GM12878 (cell line): ENCODE measurements around the gene LYRM2. TPM values are rescaled to one million over a fixed set of nuclear protein-coding genes. Genes with fewer than 3 reads are reported as not detected.

Source experiments
- ATAC-seq: fragments of 200-7000 bp; cut with Tn5 transposase; 3 replicates; pipeline ENCODE4 v1.9.1; 2020; ENCODE audit warnings: mild to moderate bottlenecking, moderate library complexity
- BruUV-seq: library from RNA; stranded (reverse); fragments of 400-500 nt; replicated peaks from 2 replicates; lab custom pipeline; 2021; lab: Mats Ljungman, UMichigan
- CTCF ChIA-PET: fragments of 300-600 bp; sonication (Branson Sonifier 250); formaldehyde crosslinking; extraction: SDS; loops from one replicate; lab custom pipeline; 2021; ENCODE audit warnings: inconsistent platforms; lab: Yijun Ruan, JAX
- POLR2A ChIA-PET: fragments of 350-600 bp; formaldehyde crosslinking; extraction: SDS; loops from one replicate; lab custom pipeline; 2021; ENCODE audit warnings: inconsistent platforms; lab: Charles Lee
- RAD21 ChIA-PET: fragments of 300-600 bp; sonication (Branson Sonifier 250); formaldehyde crosslinking; loops from one replicate; lab custom pipeline; 2023; ENCODE audit warnings: antibody characterized with exemption; ENCODE audit not compliant: unreplicated experiment; lab: Charles Lee
- SMC1A ChIA-PET: fragments of 300-600 bp; sonication (Branson Sonifier 250); formaldehyde crosslinking; loops from one replicate; lab custom pipeline; 2023; ENCODE audit not compliant: unreplicated experiment, uncharacterized antibody; lab: Charles Lee
- DNase-seq: peaks from one replicate; pipeline ENCODE4 v3.0.0-alpha.2; 2011; ENCODE audit warnings: low read depth, low spot score
- FAIRE-seq: peaks from 3 replicates; lab custom pipeline; 2011; peaks lifted over from hg19 to GRCh38; lab: Jason Lieb, UNC
- H2AFZ ChIP-seq: 2 replicates; pipeline ENCODE4 v1.6.0; 2011; ENCODE audit warnings: low read depth, low read length, control low read depth; ENCODE audit not compliant: control insufficient read depth
- H3K27ac ChIP-seq: 2 replicates; pipeline ENCODE4 v1.5.1; 2011; ENCODE audit warnings: control low read depth; ENCODE audit not compliant: control insufficient read depth, insufficient read depth
- H3K27me3 ChIP-seq, 2 experiments: replicated peaks in 1 of 2; 2 replicates each; pipeline versions ENCODE4 v1.6.0 to v1.6.1; 2011; ENCODE audit warnings: low read length in 1 of 2; ENCODE audit not compliant: control insufficient read depth in 2 of 2, insufficient read depth in 2 of 2
- H3K36me3 ChIP-seq, 2 experiments: 2 replicates each; pipeline ENCODE4 v1.5.1; 2011; ENCODE audit warnings: low read length in 1 of 2; ENCODE audit not compliant: control insufficient read depth in 2 of 2, insufficient read depth in 2 of 2
- H3K4me1 ChIP-seq: 2 replicates; pipeline ENCODE4 v1.6.1; 2011; ENCODE audit warnings: mild to moderate bottlenecking, low read length, moderate library complexity, mixed read lengths; ENCODE audit not compliant: control insufficient read depth, insufficient read depth
- H3K4me2 ChIP-seq: 2 replicates; pipeline ENCODE4 v1.6.0; 2011; ENCODE audit warnings: control low read depth; ENCODE audit not compliant: control insufficient read depth, insufficient read depth
- H3K4me3 ChIP-seq: fragments of 200-600 bp; sonication (generic); 2 replicates; pipeline ENCODE4 v1.5.1; 2016
- H3K79me2 ChIP-seq: 2 replicates; pipeline ENCODE4 v1.6.0; 2011; ENCODE audit warnings: low read length; ENCODE audit not compliant: control insufficient read depth, insufficient read depth
- H3K9ac ChIP-seq: 2 replicates; pipeline ENCODE4 v1.8.0; 2011; ENCODE audit warnings: low read length, control low read depth, mixed read lengths; ENCODE audit not compliant: control insufficient read depth, insufficient read depth
- H3K9me3 ChIP-seq: replicated peaks from 3 replicates; pipeline ENCODE4 v1.5.1; 2011; ENCODE audit warnings: mild to moderate bottlenecking, low read length; ENCODE audit not compliant: control insufficient read depth, insufficient read depth
- H4K20me1 ChIP-seq: 2 replicates; pipeline ENCODE4 v1.6.0; 2011; ENCODE audit not compliant: control insufficient read depth, insufficient read depth
- CREB1 ChIP-seq: IDR thresholded peaks from 2 replicates; pipeline ENCODE4 v1.6.1; 2012; ENCODE audit warnings: low read depth, mild to moderate bottlenecking, inconsistent platforms
- CREM ChIP-seq: IDR thresholded peaks from 2 replicates; pipeline ENCODE4 v1.6.1; 2014; ENCODE audit warnings: antibody characterized with exemption, low read depth
- ELK1 ChIP-seq: IDR thresholded peaks from 2 replicates; pipeline ENCODE4 v1.6.1; 2012; ENCODE audit warnings: low read depth, low read length, improper control_type of control experiment
- IKZF1 ChIP-seq: fragments of 450-650 bp; conservative IDR thresholded peaks from 2 replicates; pipeline ENCODE4 v1.6.1; 2017; ENCODE audit warnings: antibody characterized with exemption, mild to moderate bottlenecking
- MLLT1 ChIP-seq: fragments of 450-650 bp; IDR thresholded peaks from 2 replicates; pipeline ENCODE4 v1.6.1; 2016; ENCODE audit warnings: mild to moderate bottlenecking
- NBN ChIP-seq: fragments of 450-650 bp; IDR thresholded peaks from 2 replicates; pipeline ENCODE4 v1.6.1; 2016
- SREBF1 ChIP-seq: IDR thresholded peaks from 2 replicates; pipeline ENCODE4 v1.6.1; 2012; ENCODE audit warnings: mild to moderate bottlenecking, low read length
- TBL1XR1 ChIP-seq: IDR thresholded peaks from 2 replicates; pipeline ENCODE4 v1.6.1; 2012; ENCODE audit warnings: low read depth, low read length, improper control_type of control experiment
- YBX1 ChIP-seq: fragments of 450-650 bp; IDR thresholded peaks from 2 replicates; pipeline ENCODE4 v1.6.1; 2016; ENCODE audit warnings: antibody characterized with exemption
- ZNF592 ChIP-seq: fragments of 450-650 bp; IDR thresholded peaks from 2 replicates; pipeline ENCODE4 v1.6.1; 2017; ENCODE audit warnings: mild to moderate bottlenecking, moderate library complexity
- WGBS: methylation state at CpG from one replicate; pipeline ENCODE4 v1.1.6; 2016; ENCODE audit warnings: low lambda C conversion rate; ENCODE audit not compliant: insufficient replicate concordance, insufficient coverage; ENCODE audit errors: missing lambda C conversion rate; 5-methylcytosine and 5-hydroxymethylcytosine counted together
- in situ Hi-C: fragments of 300-500 bp; cut with MboI; formaldehyde crosslinking; loops from 9 replicates; pipeline ENCODE4 v1.14.3; 2018; ENCODE audit warnings: mixed read lengths
- intact Hi-C: fragments of 100-400 bp; cut with micrococcal nuclease; formaldehyde crosslinking; loops from one replicate; pipeline ENCODE4 v1.14.2; 2022; ENCODE audit not compliant: unreplicated experiment
- polyA plus RNA-seq, 11 experiments: library from polyadenylated mRNA; depleted of rRNA in 4 of 11; unstranded in 6 of 11; stranded (reverse) in 5 of 11; fragments of >200 nt; fragmentation: Nextera tagmentation in 4 of 11; fragmentation: Illumina TruSeq in 1 of 11; extraction: Ambion mirVana in 4 of 11; extraction: Trizol in 1 of 11; gene quantifications; 1 replicate in 1 of 11; 2 replicates in 10 of 11; pipeline versions ENCODE4 v1.2.1 to v1.2.3, GENCODE V29; 2011 to 2016; ENCODE audit warnings: inconsistent platforms in 2 of 11, missing spikeins in 2 of 11, low read depth in 1 of 11
- total RNA-seq, 4 experiments: library from RNA; depleted of rRNA in 3 of 4; stranded (reverse); fragments of >200 nt in 3 of 4; fragmentation: Illumina TruSeq in 1 of 4; extraction: Trizol in 1 of 4; gene quantifications; 2 replicates each; pipeline versions ENCODE4 v1.2.1 to v1.2.3, GENCODE V29; 2013 to 2021

LYRM2 gene
- total and polyA plus RNA-seq, 10 of the 15 experiments (the other 5 are each of a cell fraction or from before 2014, with no cell fraction given): 17.2 to 75.0 (median 30.9) TPM

- in situ Hi-C loops: no loop called here
- Histone ChIP-seq H3K4me1 (no peaks in the 10 kb centered on the region), H3K4me3 (no peak overlapping the region), H3K36me3 (peaks cover 32 to 51% of the 10 kb centered on the region in 2 experiments), H4K20me1 (no peaks in the 10 kb centered on the region), H3K79me2 (no peaks in the 10 kb centered on the region), H3K4me2 (no peak overlapping the region), H3K27ac (no peak overlapping the region), H2AFZ (no peak overlapping the region), H3K9ac (no peak overlapping the region), H3K27me3 (no peaks in the 10 kb centered on the region), H3K9me3 (no peaks in the 10 kb centered on the region)
- RAD21 ChIA-PET: no interaction called here
- SMC1A ChIA-PET: interaction anchor here (0.7 kb wide), 1 partner anchor 11 kb away, joined by 3 read pairs; no protein-coding TSS in a partner anchor
- CTCF ChIA-PET: no interaction called here
- FAIRE-seq (no peak), DNase-seq (no peak), ATAC-seq (no peak)
- intact Hi-C loops: no loop called here
- WGBS: 76% methylated on average over 6 of the region's 6 CpGs
- no TSS peak for BruUV-seq
- no peak for TF ChIP-seq IKZF1
- POLR2A ChIA-PET: no interaction called here
Observed at GRCh38 chr6:89679215-89680120, 40.9 kb upstream of the LYRM2 start.

GRCh38 chr6:89678531-89678930 lies 40.0 kb upstream of the LYRM2 start:
- FAIRE-seq (no peak), ATAC-seq (no peak), DNase-seq (no peak)
- Histone ChIP-seq H3K27me3 (no peaks in the 10 kb centered on the region), H3K4me2 (no peak overlapping the region), H2AFZ (no peak overlapping the region), H3K36me3 (peaks cover 35 to 55% of the 10 kb centered on the region in 2 experiments), H3K9ac (no peak overlapping the region), H3K79me2 (no peaks in the 10 kb centered on the region), H3K9me3 (no peaks in the 10 kb centered on the region), H4K20me1 (no peaks in the 10 kb centered on the region), H3K4me3 (no peak overlapping the region), H3K4me1 (no peaks in the 10 kb centered on the region), H3K27ac (no peak overlapping the region)
- ChIA-PET SMC1A (no interaction called here), POLR2A (no interaction called here), RAD21 (no interaction called here), CTCF (no interaction called here)
- BruUV-seq: no TSS peak
- in situ Hi-C loops: no loop called here
- 98% methylated on average over 3 of the region's 3 CpGs for WGBS
- intact Hi-C loops: no loop called here
- no peak for TF ChIP-seq NBN
- TF ChIP-seq IKZF1: no peak
- no peak for TF ChIP-seq CREM
- no peak for TF ChIP-seq TBL1XR1
- no peak for TF ChIP-seq MLLT1
- no peak for TF ChIP-seq SREBF1
- no peak for TF ChIP-seq CREB1
- TF ChIP-seq ELK1: no peak
- TF ChIP-seq YBX1: no peak
- TF ChIP-seq ZNF592: no peak
